H1 (cell line): ENCODE measurements around the gene CAMTA1. TPM values are rescaled to one million over a fixed set of nuclear protein-coding genes. Genes with fewer than 3 reads are reported as not detected.

Experiments used
- CTCF ChIA-PET: fragments of 300-600 bp; sonication (Branson Sonifier 250); formaldehyde crosslinking; loops from one replicate; lab custom pipeline; 2021; ENCODE audit not compliant: partially characterized antibody; lab: Charles Lee
- POLR2A ChIA-PET: fragments of 300-600 bp; sonication (Branson Sonifier 250); formaldehyde crosslinking; loops from one replicate; lab custom pipeline; 2021; ENCODE audit warnings: inconsistent platforms; ENCODE audit not compliant: partially characterized antibody; lab: Charles Lee
- DNase-seq, 2 experiments: peaks; one replicate each; pipeline versions ENCODE4 v3.0.0 to v3.0.0-alpha.2; 2010 to 2022; ENCODE audit warnings: low spot score in 2 of 2, low read depth in 1 of 2, mixed read lengths in 1 of 2
- FAIRE-seq: peaks from 2 replicates; lab custom pipeline; 2011; peaks lifted over from hg19 to GRCh38; lab: Jason Lieb, UNC
- H2AFZ ChIP-seq: 2 replicates; pipeline ENCODE4 v1.8.1; 2012; ENCODE audit warnings: low read length, inconsistent platforms
- H2AK5ac ChIP-seq: 2 replicates; pipeline ENCODE4 v1.6.1; 2013; ENCODE audit warnings: low read depth, low read length
- H2BK120ac ChIP-seq: replicated peaks from 2 replicates; pipeline ENCODE3; 2013; ENCODE audit warnings: low read depth, low read length, inconsistent platforms
- H2BK12ac ChIP-seq: 2 replicates; pipeline ENCODE4 v1.6.1; 2013; ENCODE audit warnings: low read depth, low read length
- H2BK15ac ChIP-seq: 2 replicates; pipeline ENCODE4 v1.6.1; 2013; ENCODE audit warnings: low read length
- H2BK20ac ChIP-seq: 2 replicates; pipeline ENCODE4 v1.6.1; 2013; ENCODE audit warnings: low read length
- H2BK5ac ChIP-seq: 2 replicates; pipeline ENCODE4 v1.6.1; 2013; ENCODE audit warnings: low read depth, low read length
- H3K14ac ChIP-seq: 2 replicates; pipeline ENCODE4 v1.6.1; 2013; ENCODE audit warnings: inconsistent platforms; ENCODE audit not compliant: insufficient read length
- H3K18ac ChIP-seq: 2 replicates; pipeline ENCODE4 v1.6.1; 2013; ENCODE audit warnings: low read length; ENCODE audit errors: extremely low read depth
- H3K23ac ChIP-seq: 2 replicates; pipeline ENCODE4 v1.6.1; 2013; ENCODE audit warnings: inconsistent platforms; ENCODE audit not compliant: insufficient read length
- H3K23me2 ChIP-seq: 2 replicates; pipeline ENCODE4 v1.6.1; 2013; ENCODE audit warnings: low read depth, low read length
- H3K27ac ChIP-seq: 2 replicates; pipeline ENCODE4 v1.6.1; 2011; ENCODE audit warnings: low read depth, low read length, inconsistent platforms
- H3K27me3 ChIP-seq, 4 experiments: replicated peaks in 1 of 4; 1 replicate in 1 of 4; 2 replicates in 3 of 4; pipeline versions ENCODE4 v1.6.1 to v1.8.1; 2011 to 2013; ENCODE audit warnings: low read length in 3 of 4, mild to moderate bottlenecking in 3 of 4, inconsistent platforms in 2 of 4, mixed read lengths in 2 of 4, moderate library complexity in 1 of 4; ENCODE audit not compliant: control insufficient read depth in 3 of 4, insufficient read depth in 3 of 4; ENCODE audit errors: extremely low read depth in 1 of 4
- H3K36me3 ChIP-seq, 4 experiments: 2 replicates each; pipeline versions ENCODE4 v1.6.1 to v1.8.1; 2011 to 2013; ENCODE audit warnings: mild to moderate bottlenecking in 4 of 4, low read length in 3 of 4, moderate library complexity in 2 of 4, control low read depth in 1 of 4, inconsistent platforms in 1 of 4; ENCODE audit not compliant: insufficient read depth in 4 of 4, control insufficient read depth in 2 of 4
- H3K4ac ChIP-seq: replicated peaks from 2 replicates; pipeline ENCODE3; 2013; ENCODE audit warnings: low read length, low read depth, mixed read lengths, inconsistent platforms; ENCODE audit not compliant: insufficient read length
- H3K4me1 ChIP-seq, 4 experiments: replicated peaks in 1 of 4; 1 replicate in 1 of 4; 2 replicates in 3 of 4; pipeline versions ENCODE4 v1.6.1 to v1.8.1; 2011 to 2013; ENCODE audit warnings: low read length in 3 of 4, inconsistent platforms in 2 of 4, mixed read lengths in 1 of 4; ENCODE audit not compliant: insufficient read depth in 4 of 4, control insufficient read depth in 3 of 4
- H3K4me2 ChIP-seq, 2 experiments: 2 replicates each; pipeline versions ENCODE4 v1.6.1 to v1.8.1; 2011 to 2013; ENCODE audit warnings: low read depth in 2 of 2, low read length in 2 of 2, control low read depth in 1 of 2, inconsistent platforms in 1 of 2, mild to moderate bottlenecking in 1 of 2; ENCODE audit not compliant: insufficient read depth in 1 of 2
- H3K4me3 ChIP-seq, 4 experiments: fragments of 200-600, 300-600 bp in 1 of 4; sonication (generic), shearing (Covaris generic), sonication (Bioruptor Twin) in 1 of 4; 2 replicates each; pipeline versions ENCODE4 v1.5.1 to v1.8.1; 2011 to 2016; ENCODE audit warnings: low read length in 4 of 4, low read depth in 3 of 4, control low read depth in 2 of 4, inconsistent platforms in 2 of 4, mild to moderate bottlenecking in 2 of 4, mixed read lengths in 1 of 4, moderate library complexity in 1 of 4; ENCODE audit not compliant: insufficient read depth in 2 of 4; ENCODE audit errors: extremely low read depth in 1 of 4
- H3K56ac ChIP-seq: replicated peaks from 2 replicates; pipeline ENCODE3; 2013; ENCODE audit warnings: low read depth, mild to moderate bottlenecking, mixed read lengths, low read length, inconsistent platforms; ENCODE audit not compliant: insufficient read length
- H3K79me1 ChIP-seq: 2 replicates; pipeline ENCODE4 v1.6.1; 2013; ENCODE audit warnings: low read depth, low read length, control low read depth
- H3K79me2 ChIP-seq, 2 experiments: 2 replicates each; pipeline versions ENCODE4 v1.6.1 to v1.8.1; 2012 to 2013; ENCODE audit warnings: low read length in 2 of 2, mild to moderate bottlenecking in 2 of 2, inconsistent platforms in 1 of 2; ENCODE audit not compliant: insufficient read depth in 2 of 2, control insufficient read depth in 1 of 2
- H3K9ac ChIP-seq, 4 experiments: replicated peaks in 1 of 4; 1 replicate in 1 of 4; 2 replicates in 3 of 4; pipeline versions ENCODE4 v1.6.1 to v1.8.1; 2011 to 2013; ENCODE audit warnings: low read depth in 3 of 4, low read length in 3 of 4, control low read depth in 2 of 4, mild to moderate bottlenecking in 2 of 4, moderate library complexity in 2 of 4, inconsistent platforms in 1 of 4; ENCODE audit errors: extremely low read depth in 1 of 4
- H3K9me3 ChIP-seq, 2 experiments: 2 replicates each; pipeline versions ENCODE4 v1.6.1 to v1.8.1; 2012 to 2013; ENCODE audit warnings: mild to moderate bottlenecking in 2 of 2, moderate library complexity in 2 of 2, control low read depth in 1 of 2, inconsistent platforms in 1 of 2, low read depth in 1 of 2, low read length in 1 of 2, mixed read lengths in 1 of 2; ENCODE audit not compliant: insufficient read depth in 2 of 2
- H4K20me1 ChIP-seq, 2 experiments: replicated peaks in 1 of 2; 2 replicates each; pipeline versions ENCODE3 to v1.8.1; 2011 to 2013; ENCODE audit warnings: inconsistent platforms in 2 of 2, low read length in 2 of 2, mild to moderate bottlenecking in 1 of 2; ENCODE audit not compliant: insufficient read depth in 2 of 2, control insufficient read depth in 1 of 2
- H4K5ac ChIP-seq: 2 replicates; pipeline ENCODE4 v1.6.1; 2013; ENCODE audit warnings: low read length, low read depth, mixed read lengths, inconsistent platforms; ENCODE audit not compliant: insufficient read length
- H4K8ac ChIP-seq: 2 replicates; pipeline ENCODE4 v1.8.0; 2013; ENCODE audit warnings: mild to moderate bottlenecking, moderate library complexity, low read length, inconsistent platforms; ENCODE audit not compliant: insufficient read depth; ENCODE audit errors: extremely low read depth
- H4K91ac ChIP-seq: replicated peaks from 2 replicates; pipeline ENCODE3; 2013; ENCODE audit warnings: low read length, mixed read lengths, inconsistent platforms; ENCODE audit not compliant: insufficient read length
- SAP30 ChIP-seq: fragments of 300-600 bp; sonication (generic); IDR thresholded peaks from 2 replicates; pipeline ENCODE4 v1.7.1; 2012; ENCODE audit warnings: low read length, moderate library complexity, mild to moderate bottlenecking, inconsistent platforms; ENCODE audit not compliant: insufficient read depth, insufficient replicate concordance
- TAF1 ChIP-seq: IDR thresholded peaks from 2 replicates; pipeline ENCODE4 v1.6.1; 2011; ENCODE audit warnings: mild to moderate bottlenecking, low read depth, low read length
- WGBS, 2 experiments: shearing (Covaris generic) in 1 of 2; methylation state at CpG; one replicate each; pipeline versions ENCODE4 v1.1.6 to v1.1.7; 2013 to 2015; ENCODE audit warnings: low lambda C conversion rate in 2 of 2, mixed read lengths in 2 of 2, inconsistent platforms in 1 of 2, low coverage in 1 of 2, missing lambda C conversion rate in 1 of 2; ENCODE audit not compliant: insufficient replicate concordance in 2 of 2, insufficient coverage in 1 of 2, insufficient read length in 1 of 2; ENCODE audit errors: extremely low coverage in 1 of 2, missing lambda C conversion rate in 1 of 2; 5-methylcytosine and 5-hydroxymethylcytosine counted together
- polyA plus RNA-seq, 7 experiments: library from polyadenylated mRNA; depleted of rRNA in 3 of 7; stranded (reverse) in 5 of 7; unstranded in 2 of 7; fragments of >200 nt in 5 of 7; fragments of 200-250 nt in 2 of 7; gene quantifications; 1 replicate in 5 of 7; 2 replicates in 1 of 7; 4 replicates in 1 of 7; pipeline versions ENCODE4 v1.2.1 to v1.2.3, GENCODE V29; 2011 to 2013; ENCODE audit warnings: missing spikeins in 2 of 7, mixed read lengths in 2 of 7
- total RNA-seq: library from RNA; stranded (reverse); fragmentation: NEBNext Ultra II Directional; extraction: Animal tissue kit (Norgen Biotek cat#: 25700); gene quantifications from 2 replicates; pipeline ENCODE4 v1.2.1, GENCODE V29; 2021

Gene CAMTA1
- total and polyA plus RNA-seq, 2 of the 8 experiments (the other 6 are each of a cell fraction or from before 2014, with no cell fraction given): 65.0 to 119 TPM

DNA sequence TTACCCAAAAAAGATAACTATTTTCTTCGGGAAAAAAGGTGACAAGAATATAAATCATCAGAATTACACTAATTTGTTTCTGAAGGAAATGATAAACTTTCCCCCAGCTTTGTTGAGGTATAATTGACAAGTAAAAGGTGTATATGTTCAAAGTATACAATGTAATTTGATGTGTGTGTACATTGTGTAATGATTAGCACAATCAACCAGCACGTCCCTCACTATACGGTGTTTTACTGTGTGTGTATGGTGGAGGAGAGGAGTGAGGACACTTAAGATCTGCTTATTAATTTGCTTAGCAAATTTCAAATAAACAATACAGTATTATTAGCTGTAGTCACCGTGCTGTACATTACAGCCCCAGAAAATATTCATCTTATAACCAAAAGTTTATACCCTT lies 77.7 kb downstream of the CAMTA1 start:
- TF ChIP-seq SAP30: no peak
- no peak for TF ChIP-seq TAF1
- H2BK12ac ChIP-seq: no peak overlapping the region
- no peak overlapping the region for H2BK120ac ChIP-seq
- H3K9me3 ChIP-seq: no peaks in the 10 kb centered on the region
- H2BK5ac ChIP-seq: no peak overlapping the region
- no peaks in the 10 kb centered on the region; a peak in 2 of 8 replicates for H3K36me3 ChIP-seq
- H4K20me1 ChIP-seq: no peaks in the 10 kb centered on the region
- FAIRE-seq (no peak), DNase-seq (no peak)
- H3K79me2 ChIP-seq: peaks cover 0 to 56% of the 10 kb centered on the region in 2 experiments; a peak in 3 of 4 replicates
- H3K9ac ChIP-seq: no peak overlapping the region
- H3K23ac ChIP-seq: no peak overlapping the region
- H2BK20ac ChIP-seq: no peak overlapping the region
- ChIA-PET POLR2A (no interaction called here), CTCF (interaction anchor here (0.6 to 1.0 kb wide), 3 partner anchors 9 to 161 kb away, joined by 3 to 4 read pairs (median 3); partner anchors contain the start of gene DNAJC11)
- H2AK5ac ChIP-seq: no peak overlapping the region
- no peak overlapping the region for H2BK15ac ChIP-seq
- no peak overlapping the region for H4K91ac ChIP-seq
- H3K79me1 ChIP-seq: peaks cover 2% of the 10 kb centered on the region; the same call in 1 of the 2 replicates
- no peak overlapping the region for H2AFZ ChIP-seq
- no peak overlapping the region for H3K4me2 ChIP-seq
- WGBS, 2 experiments: 95% methylated on average over 4 of the region's 4 CpGs; no CpG with 5 or more reads in 1 of the 2 experiments
- H3K18ac ChIP-seq: no peak overlapping the region
- H3K23me2 ChIP-seq: no peaks in the 10 kb centered on the region
- no peaks in the 10 kb centered on the region for H3K27me3 ChIP-seq
- H3K56ac ChIP-seq: no peak overlapping the region
- no peak overlapping the region for H3K14ac ChIP-seq
- no peak overlapping the region for H3K4ac ChIP-seq
- no peak overlapping the region for H3K27ac ChIP-seq
- no peak overlapping the region for H3K4me3 ChIP-seq
- no peak overlapping the region for H4K5ac ChIP-seq
- peaks cover 1 to 12% (median 9%) of the 10 kb centered on the region in 4 experiments; a peak in 6 of 7 replicates for H3K4me1 ChIP-seq
- no peak overlapping the region for H4K8ac ChIP-seq
